Spleen (tissue), 7 donors: Measurements from ENCODE around the gene PLEKHM2.

ENCODE experiments used
- CTCF ChIP-seq, 11 experiments: fragments of 200-600 bp in 7 of 11; fragments of 450-650 bp in 4 of 11; sonication (generic) in 4 of 11; IDR thresholded peaks in 8 of 11; conservative IDR thresholded peaks in 3 of 11; 1 replicate in 7 of 11; 2 replicates in 4 of 11; pipeline versions ENCODE4 v1.4.0 to v1.8.0; 2016 to 2021; ENCODE audit warnings: antibody characterized with exemption in 11 of 11, inconsistent platforms in 4 of 11, mild to moderate bottlenecking in 1 of 11
- POLR2A ChIP-seq, 3 donors: fragments of 450-650 bp; IDR thresholded peaks; one replicate each; pipeline ENCODE4 v1.5.1; 2017; ENCODE audit warnings: antibody characterized with exemption in 3 of 3, mild to moderate bottlenecking in 1 of 3
- donor health status: DM: no; HTN: no; CAD: no; lungs with moderate emphysema.
- donor health status: DM: no; HTN: no; CAD: no.
- donor health status: DM: no; HTN: no; CAD: no.

GRCh38 chr1:15676688-15677661, 7.1 kb upstream of the PLEKHM2 start:
- no peak for TF ChIP-seq CTCF (IDR thresholded peaks at IDR 0.05 in 8 of 11, conservative IDR thresholded peaks at IDR 0.05 in 3 of 11)
- TF ChIP-seq POLR2A (IDR thresholded peaks at IDR 0.05): no peak
